Measurements from ENCODE around the gene CDH13.

DNA sequence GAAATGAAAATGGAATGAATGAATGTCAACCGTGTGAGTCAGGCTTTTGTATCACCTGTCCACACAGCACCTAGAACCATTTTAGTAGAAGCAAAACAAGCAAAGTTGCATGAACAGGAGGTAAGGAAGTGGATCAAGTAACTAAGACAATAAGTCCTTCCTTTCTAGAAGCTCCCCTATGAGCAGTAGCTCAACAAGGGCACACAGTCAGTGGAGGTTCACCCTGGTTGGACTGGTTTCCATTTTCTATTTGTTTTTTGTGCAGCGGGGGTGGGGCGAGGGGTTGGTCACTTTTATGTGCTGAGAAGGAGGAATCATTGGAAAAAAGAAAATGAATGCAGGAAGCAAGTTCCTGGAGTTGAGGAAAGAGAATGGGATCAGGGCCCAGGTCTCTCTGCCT is 1177.0 kb downstream of the CDH13 start:
- TF ChIP-seq CTCF (IDR thresholded peaks at IDR 0.05) = no peak
- TF ChIP-seq ZFX (IDR thresholded peaks at IDR 0.05; ENCODE audit: borderline replicate concordance) = no peak
